ENCODE data around the gene ZMYM1. TPM values are rescaled to one million over a fixed set of nuclear protein-coding genes. Genes with fewer than 3 reads are reported as not detected.
"Not testable (repeated sequence)": the region's sequence is repeated elsewhere in the genome, so short reads cannot be mapped to it uniquely, and the experiment has no call there.

ZMYM1 gene
- 6.9 TPM for polyA plus RNA-seq (2012; ENCODE audit: insufficient read depth, insufficient read length)

GRCh38 chr1:35079003-35079930 is at the start of gene ZMYM1:
Gene ZMYM1 (plus strand): TSS chr1:35079385. CDS start chr1:35093988, 14,603 bp downstream.
- peak; percentile 65 for DNase-seq (ENCODE audit: low read depth, low spot score)
- H3K4me3 ChIP-seq (ENCODE audit: low read length), result peak within 1 kb of the TSS; percentile 88

GRCh38 chr1:35029761-35030160 is 49.4 kb upstream of the ZMYM1 start:
- DNase-seq (ENCODE audit: low read depth, low spot score), result no peak
- H3K4me3 ChIP-seq (ENCODE audit: low read length), result no peak overlapping the region

GRCh38 chr1:35030338-35030737 is 48.8 kb upstream of the ZMYM1 start:
- DNase-seq (ENCODE audit: low read depth, low spot score), result no peak
- peak overlapping the region; percentile 89 for H3K4me3 ChIP-seq (ENCODE audit: low read length)

- H3K4me3 ChIP-seq (ENCODE audit: low read length), result peak overlapping the region; percentile 89
- no peak for DNase-seq (ENCODE audit: low read depth, low spot score)
Observed at GRCh38 chr1:35030756-35031446, 48.3 kb upstream of the ZMYM1 start.

- DNase-seq (ENCODE audit: low read depth, low spot score), result no peak
- peak overlapping the region; percentile 89 for H3K4me3 ChIP-seq (ENCODE audit: low read length)
Observed at GRCh38 chr1:35032384-35032739, 46.8 kb upstream of the ZMYM1 start.

GRCh38 chr1:35033346-35033745 is 45.8 kb upstream of the ZMYM1 start:
- no peak for DNase-seq (ENCODE audit: low read depth, low spot score)
- H3K4me3 ChIP-seq (ENCODE audit: low read length), result no peak overlapping the region

GRCh38 chr1:35036621-35037020 is 42.6 kb upstream of the ZMYM1 start:
- no peak for DNase-seq (ENCODE audit: low read depth, low spot score)

GRCh38 chr1:35037206-35037605 is 42.0 kb upstream of the ZMYM1 start:
- no peak overlapping the region for H3K4me3 ChIP-seq (ENCODE audit: low read length)
- no peak for DNase-seq (ENCODE audit: low read depth, low spot score)

More at GRCh38 chr1:35036621-35037020, 42.6 kb upstream of the ZMYM1 start:
- H3K4me3 ChIP-seq (ENCODE audit: low read length), result no peak overlapping the region

GRCh38 chr1:35038723-35039122 is 40.5 kb upstream of the ZMYM1 start:
- no peak for DNase-seq (ENCODE audit: low read depth, low spot score)
- no peak overlapping the region for H3K4me3 ChIP-seq (ENCODE audit: low read length)

- DNase-seq (ENCODE audit: low read depth, low spot score), result no peak
- no peak overlapping the region for H3K4me3 ChIP-seq (ENCODE audit: low read length)
Observed at GRCh38 chr1:35043498-35043897, 35.7 kb upstream of the ZMYM1 start.

GRCh38 chr1:35044431-35044830 is 34.8 kb upstream of the ZMYM1 start:
- no peak for DNase-seq (ENCODE audit: low read depth, low spot score)
- H3K4me3 ChIP-seq (ENCODE audit: low read length), result no peak overlapping the region

GRCh38 chr1:35046730-35047129 is 32.5 kb upstream of the ZMYM1 start:
- no peak for DNase-seq (ENCODE audit: low read depth, low spot score)
- H3K4me3 ChIP-seq (ENCODE audit: low read length), result no peak overlapping the region

- DNase-seq (ENCODE audit: low read depth, low spot score), result no peak
- H3K4me3 ChIP-seq (ENCODE audit: low read length), result no peak overlapping the region
Observed at GRCh38 chr1:35047188-35047858, 31.9 kb upstream of the ZMYM1 start.

GRCh38 chr1:35049116-35049515 is 30.1 kb upstream of the ZMYM1 start:
- no peak overlapping the region for H3K4me3 ChIP-seq (ENCODE audit: low read length)
- DNase-seq (ENCODE audit: low read depth, low spot score), result no peak

- DNase-seq (ENCODE audit: low read depth, low spot score), result no peak
- H3K4me3 ChIP-seq (ENCODE audit: low read length), result no peak overlapping the region
Observed at GRCh38 chr1:35053433-35053832, 25.8 kb upstream of the ZMYM1 start.

GRCh38 chr1:35054282-35054681 is 24.9 kb upstream of the ZMYM1 start:
- not testable (repeated sequence) for H3K4me3 ChIP-seq (ENCODE audit: low read length); DNase-seq (ENCODE audit: low read depth, low spot score)

GRCh38 chr1:35058321-35058720 is 20.9 kb upstream of the ZMYM1 start:
- DNase-seq (ENCODE audit: low read depth, low spot score); H3K4me3 ChIP-seq (ENCODE audit: low read length): not testable (repeated sequence)

GRCh38 chr1:35058988-35059387 is 20.2 kb upstream of the ZMYM1 start:
- no peak for DNase-seq (ENCODE audit: low read depth, low spot score)
- H3K4me3 ChIP-seq (ENCODE audit: low read length), result no peak overlapping the region

GRCh38 chr1:35062518-35063196 is 16.5 kb upstream of the ZMYM1 start:
- no peak for DNase-seq (ENCODE audit: low read depth, low spot score)

More at GRCh38 chr1:35062518-35063196, 16.5 kb upstream of the ZMYM1 start:
- no peak overlapping the region for H3K4me3 ChIP-seq (ENCODE audit: low read length)

All from Jurkat, Clone E6-1 (cell line).